ENCODE measurements around the gene HID1.
"Not testable (repeated sequence)": the region's sequence is repeated elsewhere in the genome, so short reads cannot be mapped to it uniquely, and the experiment has no call there.

Gene HID1

GRCh38 chr17:74987909-74988711 lies 15.6 kb upstream of the HID1 start:
- no peaks in the 10 kb centered on the region for H3K36me3 Mint-ChIP-seq (ENCODE audit: low read depth)
- peaks cover 38% of the 10 kb centered on the region for H3K27me3 Mint-ChIP-seq (ENCODE audit: low read depth)
- no peak overlapping the region for H3K27ac Mint-ChIP-seq
- no peaks in the 10 kb centered on the region for H3K9me3 Mint-ChIP-seq
- peak overlapping the region; percentile 68 for H3K4me3 Mint-ChIP-seq
- peaks cover 4% of the 10 kb centered on the region for H3K4me1 Mint-ChIP-seq (ENCODE audit: low read depth)
- peak; percentile 28 for DNase-seq (ENCODE audit: low spot score)

- no peak within 1 kb of the TSS for H3K27ac Mint-ChIP-seq
- H3K9me3 Mint-ChIP-seq: no peaks in the 10 kb centered on the region
- H3K27me3 Mint-ChIP-seq (ENCODE audit: low read depth): peaks cover 33% of the 10 kb centered on the region
- peaks cover 4% of the 10 kb centered on the region for H3K4me1 Mint-ChIP-seq (ENCODE audit: low read depth)
- H3K36me3 Mint-ChIP-seq (ENCODE audit: low read depth): no peaks in the 10 kb centered on the region
- peak within 1 kb of the TSS; percentile 85 for H3K4me3 Mint-ChIP-seq
- DNase-seq (ENCODE audit: low spot score): peak; percentile 93
Measured at GRCh38 chr17:74987418-74987908, 14.9 kb upstream of the HID1 start, which contains the start of gene CDR2L. CDR2L (plus strand) TSS chr17:74987632; CDS start chr17:74988044, 412 bp downstream.

GRCh38 chr17:74986206-74986576 lies 13.6 kb upstream of the HID1 start:
- DNase-seq (ENCODE audit: low spot score): no peak
- H3K36me3 Mint-ChIP-seq (ENCODE audit: low read depth): no peaks in the 10 kb centered on the region
- no peak overlapping the region for H3K27ac Mint-ChIP-seq
- H3K9me3 Mint-ChIP-seq: no peaks in the 10 kb centered on the region
- H3K4me3 Mint-ChIP-seq: no peak overlapping the region
- peaks cover 11% of the 10 kb centered on the region for H3K4me1 Mint-ChIP-seq (ENCODE audit: low read depth)
- peaks cover 35% of the 10 kb centered on the region for H3K27me3 Mint-ChIP-seq (ENCODE audit: low read depth)

- H3K27ac Mint-ChIP-seq; H3K36me3 Mint-ChIP-seq (ENCODE audit: low read depth); H3K9me3 Mint-ChIP-seq; DNase-seq (ENCODE audit: low spot score): not testable (repeated sequence)
- Mint-ChIP-seq H3K4me1 (ENCODE audit: low read depth) (peaks cover 15% of the 10 kb centered on the region), H3K4me3 (peak overlapping the region; percentile 93), H3K27me3 (ENCODE audit: low read depth) (peaks cover 36% of the 10 kb centered on the region)
Measured at GRCh38 chr17:74982663-74983313, 10.2 kb upstream of the HID1 start.

- no peaks in the 10 kb centered on the region for H3K36me3 Mint-ChIP-seq (ENCODE audit: low read depth)
- H3K27me3 Mint-ChIP-seq (ENCODE audit: low read depth): peaks cover 35% of the 10 kb centered on the region
- H3K27ac Mint-ChIP-seq: peak overlapping the region; percentile 87
Measured at GRCh38 chr17:74981979-74982662, 9.6 kb upstream of the HID1 start.

GRCh38 chr17:74981318-74981978 lies 8.9 kb upstream of the HID1 start:
- Mint-ChIP-seq H3K9me3 (no peaks in the 10 kb centered on the region), H3K27me3 (ENCODE audit: low read depth) (peaks cover 33% of the 10 kb centered on the region), H3K4me1 (ENCODE audit: low read depth) (peaks cover 11% of the 10 kb centered on the region), H3K36me3 (ENCODE audit: low read depth) (no peaks in the 10 kb centered on the region), H3K4me3 (peak overlapping the region; percentile 93), H3K27ac (peak overlapping the region; percentile 87)
- DNase-seq (ENCODE audit: low spot score): no peak

More at GRCh38 chr17:74981979-74982662, 9.6 kb upstream of the HID1 start:
- Mint-ChIP-seq H3K4me1 (ENCODE audit: low read depth) (peaks cover 13% of the 10 kb centered on the region), H3K4me3 (peak overlapping the region; percentile 93), H3K9me3 (no peaks in the 10 kb centered on the region)
- peak; percentile 82 for DNase-seq (ENCODE audit: low spot score)

GRCh38 chr17:74979408-74980146 lies 7.0 kb upstream of the HID1 start:
- no peaks in the 10 kb centered on the region for H3K9me3 Mint-ChIP-seq
- H3K27ac Mint-ChIP-seq: no peak overlapping the region
- DNase-seq (ENCODE audit: low spot score): no peak
- H3K36me3 Mint-ChIP-seq (ENCODE audit: low read depth): no peaks in the 10 kb centered on the region
- peaks cover 31% of the 10 kb centered on the region for H3K27me3 Mint-ChIP-seq (ENCODE audit: low read depth)
- no peak overlapping the region for H3K4me3 Mint-ChIP-seq
- H3K4me1 Mint-ChIP-seq (ENCODE audit: low read depth): peaks cover 11% of the 10 kb centered on the region

GRCh38 chr17:74978240-74978639 lies 5.7 kb upstream of the HID1 start:
- no peaks in the 10 kb centered on the region for H3K36me3 Mint-ChIP-seq (ENCODE audit: low read depth)
- no peaks in the 10 kb centered on the region for H3K9me3 Mint-ChIP-seq
- H3K27ac Mint-ChIP-seq: no peak overlapping the region
- H3K4me1 Mint-ChIP-seq (ENCODE audit: low read depth): peaks cover 11% of the 10 kb centered on the region
- peaks cover 34% of the 10 kb centered on the region for H3K27me3 Mint-ChIP-seq (ENCODE audit: low read depth)
- H3K4me3 Mint-ChIP-seq: no peak overlapping the region
- DNase-seq (ENCODE audit: low spot score): no peak

GRCh38 chr17:74977802-74978201 lies 5.2 kb upstream of the HID1 start:
- Mint-ChIP-seq H3K36me3 (ENCODE audit: low read depth) (no peaks in the 10 kb centered on the region), H3K9me3 (no peaks in the 10 kb centered on the region), H3K27me3 (ENCODE audit: low read depth) (peaks cover 39% of the 10 kb centered on the region), H3K4me3 (no peak overlapping the region), H3K4me1 (ENCODE audit: low read depth) (peaks cover 15% of the 10 kb centered on the region), H3K27ac (no peak overlapping the region)
- no peak for DNase-seq (ENCODE audit: low spot score)

GRCh38 chr17:74975943-74976342 lies 3.4 kb upstream of the HID1 start:
- Mint-ChIP-seq H3K36me3 (ENCODE audit: low read depth) (no peaks in the 10 kb centered on the region), H3K4me3 (no peak overlapping the region), H3K9me3 (no peaks in the 10 kb centered on the region), H3K4me1 (ENCODE audit: low read depth) (peaks cover 5% of the 10 kb centered on the region), H3K27me3 (ENCODE audit: low read depth) (peaks cover 43% of the 10 kb centered on the region), H3K27ac (no peak overlapping the region)
- no peak for DNase-seq (ENCODE audit: low spot score)

- peak overlapping the region; percentile 81 for H3K4me3 Mint-ChIP-seq
- H3K36me3 Mint-ChIP-seq (ENCODE audit: low read depth): no peaks in the 10 kb centered on the region
- no peak overlapping the region for H3K27ac Mint-ChIP-seq
- no peak for DNase-seq (ENCODE audit: low spot score)
- H3K27me3 Mint-ChIP-seq (ENCODE audit: low read depth): peaks cover 38% of the 10 kb centered on the region
- peaks cover 3% of the 10 kb centered on the region for H3K4me1 Mint-ChIP-seq (ENCODE audit: low read depth)
- no peaks in the 10 kb centered on the region for H3K9me3 Mint-ChIP-seq
Measured at GRCh38 chr17:74972973-74973328, 392 bp upstream of the HID1 start.

- H3K27ac Mint-ChIP-seq: no peak overlapping the region
- peaks cover 35% of the 10 kb centered on the region for H3K27me3 Mint-ChIP-seq (ENCODE audit: low read depth)
- no peaks in the 10 kb centered on the region for H3K9me3 Mint-ChIP-seq
- DNase-seq (ENCODE audit: low spot score): no peak
- peaks cover 3% of the 10 kb centered on the region for H3K4me1 Mint-ChIP-seq (ENCODE audit: low read depth)
- H3K36me3 Mint-ChIP-seq (ENCODE audit: low read depth): no peaks in the 10 kb centered on the region
- no peak overlapping the region for H3K4me3 Mint-ChIP-seq
Measured at GRCh38 chr17:74971842-74972106, 785 bp downstream of the HID1 start.

- DNase-seq (ENCODE audit: low spot score): no peak
- Mint-ChIP-seq H3K9me3 (no peaks in the 10 kb centered on the region), H3K27me3 (ENCODE audit: low read depth) (peaks cover 35% of the 10 kb centered on the region), H3K4me3 (peak overlapping the region; percentile 51), H3K4me1 (ENCODE audit: low read depth) (peaks cover 3% of the 10 kb centered on the region), H3K36me3 (ENCODE audit: low read depth) (no peaks in the 10 kb centered on the region), H3K27ac (no peak overlapping the region)
Measured at GRCh38 chr17:74971069-74971841, 1.3 kb downstream of the HID1 start.
